ENCODE measurements around the gene TRAF5.

TRAF5 gene

DNA sequence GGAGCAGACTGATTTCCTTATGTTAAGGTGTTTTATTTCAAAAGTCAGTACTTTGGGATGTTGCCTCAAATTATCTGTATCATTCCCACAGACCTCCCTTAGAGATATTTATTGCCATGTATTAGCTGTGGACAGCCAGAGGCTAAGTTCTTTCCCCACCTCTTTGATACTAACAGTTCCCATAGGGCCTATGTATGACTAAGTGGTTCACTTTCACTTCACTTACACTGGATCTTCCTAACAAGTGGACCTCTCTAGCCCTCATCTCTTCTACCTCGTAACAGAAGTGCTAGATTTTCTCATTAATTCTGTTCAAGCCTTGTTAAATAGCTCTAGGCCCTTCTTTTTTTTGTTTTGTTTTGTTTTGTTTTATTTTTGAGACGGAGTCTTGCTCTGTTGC, 6.2 kb downstream of the TRAF5 start:
- H3K4me3 ChIP-seq (ENCODE audit: low read length), result no peak overlapping the region
- no peak for DNase-seq (ENCODE audit: low read depth)
- no peak for TF ChIP-seq CTCF (IDR thresholded peaks at IDR 0.05; ENCODE audit: insufficient read depth, low read depth, low read length, missing control alignments)

- no peak for DNase-seq (ENCODE audit: low read depth)
- no peak for TF ChIP-seq CTCF (IDR thresholded peaks at IDR 0.05; ENCODE audit: insufficient read depth, low read depth, low read length, missing control alignments)
- no peak overlapping the region for H3K4me3 ChIP-seq (ENCODE audit: low read length)
Observed at GRCh38 chr1:211333906-211334305, 7.3 kb downstream of the TRAF5 start.

GRCh38 chr1:211334986-211335385, 8.4 kb downstream of the TRAF5 start:
- DNase-seq (ENCODE audit: low read depth), result no peak
- no peak overlapping the region for H3K4me3 ChIP-seq (ENCODE audit: low read length)
- no peak for TF ChIP-seq CTCF (IDR thresholded peaks at IDR 0.05; ENCODE audit: insufficient read depth, low read depth, low read length, missing control alignments)

- H3K4me3 ChIP-seq (ENCODE audit: low read length), result no peak overlapping the region
- TF ChIP-seq CTCF (IDR thresholded peaks at IDR 0.05; ENCODE audit: insufficient read depth, low read depth, low read length, missing control alignments), result no peak
- DNase-seq (ENCODE audit: low read depth), result no peak
Observed at GRCh38 chr1:211335522-211336157, 9.0 kb downstream of the TRAF5 start.

DNA sequence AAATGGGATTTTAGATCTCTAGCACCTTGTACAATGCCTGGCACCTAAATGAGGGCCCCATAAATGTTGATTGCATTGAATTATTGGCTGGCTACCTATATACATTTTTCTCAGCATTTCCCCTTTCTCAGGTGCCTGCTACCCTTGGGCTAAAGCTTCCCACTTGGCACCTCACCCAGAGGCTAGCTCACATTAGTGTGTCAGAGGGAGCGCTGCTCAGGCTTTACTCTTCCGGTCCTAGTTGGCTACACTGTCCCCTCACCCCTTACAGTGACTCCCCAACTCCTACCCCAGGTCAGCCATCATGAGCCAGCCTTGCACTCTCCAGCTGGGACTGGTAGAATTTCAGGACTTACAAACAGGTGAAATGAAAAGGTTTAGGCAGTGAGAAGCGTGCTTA, 9.5 kb downstream of the TRAF5 start:
- no peak overlapping the region for H3K4me3 ChIP-seq (ENCODE audit: low read length)
- TF ChIP-seq CTCF (IDR thresholded peaks at IDR 0.05; ENCODE audit: insufficient read depth, low read depth, low read length, missing control alignments), result no peak

DNA sequence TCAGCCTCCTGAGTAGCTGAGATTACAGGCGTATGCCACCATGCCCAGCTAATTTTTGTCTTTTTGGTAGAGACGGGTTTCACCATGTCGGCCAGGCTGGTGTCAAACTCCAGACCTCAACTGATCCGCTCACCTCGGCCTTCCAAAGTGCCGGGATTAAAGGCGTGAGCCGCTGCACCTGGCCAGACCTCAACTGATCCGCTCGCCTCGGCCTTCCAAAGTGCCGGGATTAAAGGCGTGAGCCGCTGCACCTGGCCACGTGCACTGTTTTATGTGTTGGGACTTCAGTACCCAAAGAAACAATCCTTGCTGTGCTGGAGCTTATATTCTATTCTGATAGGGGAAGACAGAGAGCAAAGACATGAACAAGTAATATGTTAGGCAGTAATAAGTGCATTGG, 10.1 kb downstream of the TRAF5 start:
- TF ChIP-seq CTCF (IDR thresholded peaks at IDR 0.05; ENCODE audit: insufficient read depth, low read depth, low read length, missing control alignments), result no peak
- H3K4me3 ChIP-seq (ENCODE audit: low read length), result no peak overlapping the region
- no peak for DNase-seq (ENCODE audit: low read depth)

More for the DNA sequence above, 9.5 kb downstream of the TRAF5 start:
- DNase-seq (ENCODE audit: low read depth), result no peak

Data from epithelial cell of esophagus (primary cell).